Spleen (tissue), 11 donors: ENCODE measurements around the gene SLC22A5. TPM values are rescaled to one million over a fixed set of nuclear protein-coding genes. Genes with fewer than 3 reads are reported as not detected.
"Not testable (repeated sequence)": the region's sequence is repeated elsewhere in the genome, so short reads cannot be mapped to it uniquely, and the experiment has no call there.

ENCODE experiments used
- DNase-seq: peaks from one replicate; pipeline ENCODE4 v3.0.0-alpha.2; 2020
- H3K27ac ChIP-seq, 8 donors: fragments of 200-600 bp; sonication (generic) in 7 of 8; 1 replicate in 4 of 8; 2 replicates in 4 of 8; pipeline versions ENCODE4 v1.5.0 to v1.8.0; 2016 to 2021; ENCODE audit warnings: inconsistent platforms in 4 of 8, mild to moderate bottlenecking in 4 of 8, moderate library complexity in 1 of 8
- H3K27me3 ChIP-seq, 7 donors: fragments of 200-600 bp; sonication (generic) in 6 of 7; replicated peaks in 1 of 7; 1 replicate in 4 of 7; 2 replicates in 3 of 7; pipeline versions ENCODE4 v1.5.0 to v1.8.0; 2016 to 2021; ENCODE audit warnings: inconsistent platforms in 3 of 7, mild to moderate bottlenecking in 1 of 7
- H3K36me3 ChIP-seq, 6 donors: fragments of 200-600 bp; sonication (generic) in 5 of 6; 1 replicate in 4 of 6; 2 replicates in 2 of 6; pipeline versions ENCODE4 v1.5.0 to v1.8.0; 2016 to 2021; ENCODE audit warnings: inconsistent platforms in 2 of 6
- H3K4me1 ChIP-seq, 6 donors: fragments of 200-600 bp; sonication (generic) in 5 of 6; 1 replicate in 3 of 6; 2 replicates in 3 of 6; pipeline versions ENCODE4 v1.5.0 to v1.8.0; 2016 to 2021; ENCODE audit warnings: inconsistent platforms in 3 of 6
- H3K4me3 ChIP-seq, 8 donors: fragments of 200-600 bp; sonication (generic) in 7 of 8; 1 replicate in 4 of 8; 2 replicates in 4 of 8; pipeline versions ENCODE4 v1.5.0 to v1.8.0; 2016 to 2021; ENCODE audit warnings: inconsistent platforms in 4 of 8, mild to moderate bottlenecking in 4 of 8, moderate library complexity in 2 of 8
- H3K9me3 ChIP-seq, 8 donors: fragments of 200-600 bp; sonication (generic) in 7 of 8; 1 replicate in 4 of 8; 2 replicates in 4 of 8; pipeline versions ENCODE4 v1.5.0 to v1.8.0; 2016 to 2021; ENCODE audit warnings: inconsistent platforms in 4 of 8
- CTCF ChIP-seq, 11 experiments: fragments of 200-600 bp in 7 of 11; fragments of 450-650 bp in 4 of 11; sonication (generic) in 4 of 11; IDR thresholded peaks in 8 of 11; conservative IDR thresholded peaks in 3 of 11; 1 replicate in 7 of 11; 2 replicates in 4 of 11; pipeline versions ENCODE4 v1.4.0 to v1.8.0; 2016 to 2021; ENCODE audit warnings: antibody characterized with exemption in 11 of 11, inconsistent platforms in 4 of 11, mild to moderate bottlenecking in 1 of 11
- POLR2A ChIP-seq, 3 donors: fragments of 450-650 bp; IDR thresholded peaks; one replicate each; pipeline ENCODE4 v1.5.1; 2017; ENCODE audit warnings: antibody characterized with exemption in 3 of 3, mild to moderate bottlenecking in 1 of 3
- POLR2AphosphoS5 ChIP-seq, 3 donors: sonication (generic); formaldehyde crosslinking; IDR thresholded peaks; one replicate each; pipeline ENCODE4 v1.5.1; 2017; ENCODE audit warnings: antibody characterized with exemption in 3 of 3
- WGBS, 5 donors: extraction: QIAGEN DNeasy Blood & Tissue Kit in 3 of 5; methylation state at CpG; one replicate each; pipeline versions ENCODE4 v1.1.5 to v1.1.7; 2013 to 2018; 5-methylcytosine and 5-hydroxymethylcytosine counted together
- intact Hi-C: fragments of 100-400 bp; cut with DNase I; formaldehyde crosslinking; loops from one replicate; pipeline ENCODE4 v1.15.0; 2023; ENCODE audit warnings: low total_unique reads
- polyA plus RNA-seq, 3 donors: library from polyadenylated mRNA; stranded (reverse); fragments of 200-250 nt; gene quantifications; one replicate each; pipeline ENCODE4 v1.2.1, GENCODE V29; 2013
- total RNA-seq, 7 donors: library from RNA; depleted of rRNA in 3 of 7; stranded (reverse); fragments of >200 nt in 3 of 7; fragmentation: NEBNext Ultra II Directional in 4 of 7; extraction: Animal tissue kit (Norgen Biotek cat#: 25700) in 4 of 7; gene quantifications; one replicate each; pipeline versions ENCODE4 v1.1.0 to v1.2.1, GENCODE V29; 2016 to 2021
- donor health status: healthy with polysubstance abuse.
- donor health status: DM: no; HTN: no; CAD: no; lungs with moderate emphysema.
- donor health status: DM: no; HTN: no; CAD: no.
- donor health status: Bipolar disorder and iron deficiency.
- donor health status: healthy.
- donor health status: DM: no; HTN: no; CAD: no.
- donor health status: DM: yes; HTN: yes; CAD: no.

Gene SLC22A5
- total and polyA plus RNA-seq, 10 donors = 2.4 to 9.2 (median 6.7) TPM

GRCh38 chr5:132392978-132393825 is 23.7 kb downstream of the SLC22A5 start:
- intact Hi-C loops = no loop called here
- Histone ChIP-seq H3K27me3 (no peaks in the 10 kb centered on the region), H3K4me1 (peaks cover 5 to 62% (median 21%) of the 10 kb centered on the region in 6 donors), H3K4me3 (no peak overlapping the region), H3K36me3 (peaks cover 0 to 22% (median 0%) of the 10 kb centered on the region in 6 donors), H3K9me3 (no peaks in the 10 kb centered on the region), H3K27ac (no peak overlapping the region)
- TF ChIP-seq POLR2AphosphoS5 (IDR thresholded peaks at IDR 0.05) (no peak), CTCF (IDR thresholded peaks at IDR 0.05 in 8 of 11, conservative IDR thresholded peaks at IDR 0.05 in 3 of 11) (no peak), POLR2A (IDR thresholded peaks at IDR 0.05) (no peak)
- no peak for DNase-seq
- 95 to 98% (median 97%) methylated on average over 6 of the region's 6 CpGs for WGBS, 5 donors

GRCh38 chr5:132394667-132395259 is 25.3 kb downstream of the SLC22A5 start:
- TF ChIP-seq POLR2AphosphoS5 (IDR thresholded peaks at IDR 0.05) (no peak), CTCF (IDR thresholded peaks at IDR 0.05 in 8 of 11, conservative IDR thresholded peaks at IDR 0.05 in 3 of 11) (no peak), POLR2A (IDR thresholded peaks at IDR 0.05) (no peak)
- peaks cover 0 to 22% (median 0%) of the 10 kb centered on the region in 6 donors for H3K36me3 ChIP-seq
- no peaks in the 10 kb centered on the region for H3K27me3 ChIP-seq
- H3K9me3 ChIP-seq = no peaks in the 10 kb centered on the region
- WGBS, 5 donors = 62 to 78% (median 64%) methylated on average over 4 of the region's 4 CpGs
- peak overlapping the region in 3 of 8 donors; percentile 18 to 29 (median 18) for H3K27ac ChIP-seq
- H3K4me1 ChIP-seq = peaks cover 0 to 52% (median 7%) of the 10 kb centered on the region in 6 donors
- H3K4me3 ChIP-seq = no peak overlapping the region
- no peak for DNase-seq
- intact Hi-C loops = no loop called here

- H3K4me3 ChIP-seq = no peak overlapping the region
- no peaks in the 10 kb centered on the region for H3K9me3 ChIP-seq
- H3K4me1 ChIP-seq = peaks cover 0 to 47% (median 5%) of the 10 kb centered on the region in 6 donors
- peaks cover 0 to 22% (median 0%) of the 10 kb centered on the region in 6 donors for H3K36me3 ChIP-seq
- 73 to 94% (median 88%) methylated on average over 1 of the region's 1 CpG for WGBS, 5 donors
- H3K27me3 ChIP-seq = no peaks in the 10 kb centered on the region
- H3K27ac ChIP-seq = no peak overlapping the region
- no peak for TF ChIP-seq POLR2AphosphoS5 (IDR thresholded peaks at IDR 0.05)
- TF ChIP-seq POLR2A (IDR thresholded peaks at IDR 0.05) = no peak
- no peak for TF ChIP-seq CTCF (IDR thresholded peaks at IDR 0.05 in 8 of 11, conservative IDR thresholded peaks at IDR 0.05 in 3 of 11)
- intact Hi-C loops = no loop called here
- no peak for DNase-seq
Observed at GRCh38 chr5:132396589-132397031, 27.1 kb downstream of the SLC22A5 start.

- intact Hi-C loops = no loop called here
- Histone ChIP-seq H3K4me1 (peaks cover 0 to 47% (median 5%) of the 10 kb centered on the region in 6 donors), H3K27me3 (no peaks in the 10 kb centered on the region), H3K36me3 (peaks cover 0 to 22% (median 0%) of the 10 kb centered on the region in 6 donors), H3K9me3 (no peaks in the 10 kb centered on the region), H3K27ac (no peak overlapping the region), H3K4me3 (no peak overlapping the region)
- 91 to 95% (median 92%) methylated on average over 2 of the region's 2 CpGs for WGBS, 5 donors
- DNase-seq = no peak
- no peak for TF ChIP-seq POLR2AphosphoS5 (IDR thresholded peaks at IDR 0.05)
- no peak for TF ChIP-seq CTCF (IDR thresholded peaks at IDR 0.05 in 8 of 11, conservative IDR thresholded peaks at IDR 0.05 in 3 of 11)
- no peak for TF ChIP-seq POLR2A (IDR thresholded peaks at IDR 0.05)
Observed at GRCh38 chr5:132397224-132397623, 27.7 kb downstream of the SLC22A5 start.

GRCh38 chr5:132397936-132398675 is 28.6 kb downstream of the SLC22A5 start:
- DNase-seq, H3K27ac ChIP-seq, H3K4me3 ChIP-seq, intact Hi-C loops, H3K9me3 ChIP-seq, H3K27me3 ChIP-seq: not testable (repeated sequence)
- peaks cover 0 to 47% (median 5%) of the 10 kb centered on the region in 6 donors for H3K4me1 ChIP-seq
- 86 to 94% (median 87%) methylated on average over 10 to 12 of the region's 12 CpGs for WGBS, 5 donors
- H3K36me3 ChIP-seq = peaks cover 0 to 15% (median 0%) of the 10 kb centered on the region in 6 donors

- 93 to 98% (median 95%) methylated on average over 2 of the region's 2 CpGs for WGBS, 5 donors
- H3K36me3 ChIP-seq, H3K27ac ChIP-seq, intact Hi-C loops, H3K4me3 ChIP-seq, DNase-seq, H3K27me3 ChIP-seq, H3K9me3 ChIP-seq: not testable (repeated sequence)
- peaks cover 10 to 38% (median 22%) of the 10 kb centered on the region in 6 donors for H3K4me1 ChIP-seq
Observed at GRCh38 chr5:132404041-132404440, 34.5 kb downstream of the SLC22A5 start.
